HG03442 (cell line): ENCODE measurements around the gene HMSD.

Experiments used
- ATAC-seq: cut with Tn5 transposase; IDR thresholded peaks from one replicate; pipeline ENCODE4 v1.9.1; 2021; ENCODE audit warnings: mild to moderate bottlenecking, moderate library complexity; ENCODE audit not compliant: unreplicated experiment

Gene HMSD

GRCh38 chr18:63953811-63954210 is 4.7 kb downstream of the HMSD start:
- ATAC-seq: no peak

GRCh38 chr18:63956755-63957154 is 7.7 kb downstream of the HMSD start:
- ATAC-seq: no peak

GRCh38 chr18:63960891-63961290 is 11.8 kb downstream of the HMSD start:
- ATAC-seq: no peak

DNA sequence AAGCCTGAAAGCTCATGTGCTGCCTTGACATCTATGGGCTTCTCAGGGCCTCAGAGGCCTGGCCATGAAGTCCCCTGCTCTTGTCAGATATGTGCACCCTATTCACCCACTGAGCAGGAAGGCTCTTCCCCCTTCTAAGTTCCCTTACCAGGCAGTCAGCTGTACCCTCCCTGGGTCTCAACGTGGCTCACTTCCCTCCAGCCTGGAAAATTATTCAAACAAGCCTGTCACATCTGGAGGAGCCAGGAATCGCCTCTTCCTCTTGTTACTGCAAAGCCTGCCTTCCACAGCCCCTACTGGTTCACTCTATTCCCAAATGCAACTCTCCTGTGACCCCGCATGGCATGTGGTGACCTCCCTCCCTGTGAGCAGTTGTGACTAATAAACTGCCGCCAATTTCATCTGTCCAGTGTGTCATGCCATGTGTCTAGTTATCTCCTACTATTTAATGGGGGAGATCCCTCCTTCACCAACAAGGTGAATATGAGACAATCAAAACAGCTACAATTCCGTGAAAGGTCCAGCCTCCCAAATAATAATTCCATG is 12.4 kb downstream of the HMSD start:
- ATAC-seq: no peak

- ATAC-seq: no peak
Measured at GRCh38 chr18:63962137-63962536, 13.0 kb downstream of the HMSD start.

DNA sequence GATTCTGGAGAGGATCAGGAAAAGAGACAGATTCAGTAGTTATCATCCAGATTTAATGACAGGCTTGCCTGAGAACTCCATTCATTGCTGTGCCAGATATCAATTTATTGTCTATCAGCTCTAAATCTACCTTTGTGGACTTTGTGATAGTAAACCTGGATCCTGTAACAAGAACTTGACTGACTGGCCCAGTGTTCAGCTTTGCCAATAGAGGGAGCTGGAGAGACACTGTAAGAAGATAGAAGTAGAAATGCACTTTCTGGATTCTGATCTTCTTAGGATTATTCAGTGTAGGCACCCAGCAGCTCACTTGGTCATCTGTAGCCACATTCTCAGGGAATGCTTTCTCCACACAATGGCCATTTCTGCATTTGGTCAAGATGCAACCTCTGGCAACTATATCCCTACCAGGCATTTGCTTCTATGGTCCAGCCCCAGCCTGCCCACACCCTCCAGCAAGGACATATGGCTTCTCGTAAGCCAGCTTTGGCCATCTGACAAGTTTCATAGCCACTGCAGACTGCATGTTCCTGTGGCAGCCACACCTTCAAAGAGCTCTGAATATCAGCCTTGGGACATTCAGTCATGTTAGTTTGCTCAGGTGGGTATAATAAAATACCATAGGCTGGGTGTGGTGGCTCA is 14.6 kb downstream of the HMSD start:
- ATAC-seq: peak; percentile 73

DNA sequence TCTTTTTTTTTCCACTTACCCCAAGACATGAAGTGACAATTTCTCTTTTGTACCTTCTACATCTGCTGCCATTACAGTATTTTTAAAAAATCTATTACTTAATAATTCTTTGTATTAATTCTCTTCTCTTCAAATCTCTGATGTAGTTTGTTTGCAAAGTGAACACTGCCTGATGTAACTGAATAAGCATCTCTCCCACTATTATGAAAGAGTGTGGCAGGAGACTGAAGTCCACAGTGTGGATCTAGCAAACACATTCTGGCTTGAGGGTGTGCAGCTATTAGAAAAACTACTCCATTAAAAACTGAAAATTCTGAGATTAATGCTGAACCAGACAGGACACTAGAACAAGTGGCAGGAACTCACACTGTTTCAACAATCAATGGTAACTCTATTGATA is 15.8 kb downstream of the HMSD start:
- ATAC-seq: no peak

DNA sequence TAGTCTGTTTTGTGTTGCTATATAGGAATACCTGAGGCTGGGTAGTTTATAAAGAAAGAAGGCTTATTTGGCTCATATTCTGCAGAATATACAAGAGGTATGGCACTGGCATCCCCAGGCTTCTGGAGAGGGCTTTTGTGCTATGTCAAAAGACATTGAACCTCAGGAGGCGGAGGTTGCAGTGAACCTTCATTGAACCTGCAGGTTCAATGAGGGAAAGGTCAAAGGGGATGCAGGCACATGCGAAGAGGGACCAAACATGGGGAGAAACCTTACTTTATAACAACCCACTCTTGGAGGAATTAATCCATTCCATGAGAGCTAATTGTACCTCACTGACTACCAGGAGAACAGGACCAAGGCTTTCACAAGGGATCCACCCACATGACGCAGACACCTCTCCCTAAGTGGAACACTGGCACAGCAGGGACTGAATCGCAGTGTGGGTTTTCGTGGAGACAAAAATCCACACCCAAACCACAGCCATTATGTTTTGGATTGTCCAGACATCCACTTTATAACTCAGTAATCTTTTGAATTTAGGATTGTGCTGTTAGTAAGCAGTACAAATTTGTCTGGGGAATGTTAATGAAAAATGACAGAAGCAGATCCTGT is 16.7 kb downstream of the HMSD start:
- no peak for ATAC-seq

- ATAC-seq: peak; percentile 90
Measured at GRCh38 chr18:63969942-63970808, 21.1 kb downstream of the HMSD start, which contains the start of gene SERPINB8. Gene SERPINB8, plus strand, starts transcription at chr18:63970081. Its CDS starts 8,228 bp downstream, at chr18:63978309.

DNA sequence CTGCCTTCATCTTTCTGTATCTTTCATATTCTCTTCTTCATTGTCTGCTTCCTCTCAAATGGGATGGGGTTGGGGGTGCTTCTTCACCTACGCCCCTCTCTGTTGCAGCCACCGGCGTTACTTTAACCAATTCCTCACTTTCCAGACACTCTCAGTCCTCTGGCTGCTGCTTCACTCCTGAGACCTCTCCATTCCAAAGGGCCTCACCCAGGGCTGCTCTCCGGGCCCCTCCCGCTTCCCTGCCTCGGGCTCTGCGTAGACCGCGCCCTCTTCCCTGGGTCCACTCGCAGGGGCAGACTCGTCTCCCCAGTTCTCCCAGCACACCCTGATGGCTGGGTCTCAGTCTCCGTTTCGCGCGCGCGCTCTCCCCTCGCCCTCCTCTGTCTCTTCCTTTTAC is 21.7 kb downstream of the HMSD start:
- ATAC-seq: no peak

- no peak for ATAC-seq
Measured at GRCh38 chr18:63971320-63972001, 22.4 kb downstream of the HMSD start.

GRCh38 chr18:63972002-63972376 is 22.9 kb downstream of the HMSD start:
- no peak for ATAC-seq

DNA sequence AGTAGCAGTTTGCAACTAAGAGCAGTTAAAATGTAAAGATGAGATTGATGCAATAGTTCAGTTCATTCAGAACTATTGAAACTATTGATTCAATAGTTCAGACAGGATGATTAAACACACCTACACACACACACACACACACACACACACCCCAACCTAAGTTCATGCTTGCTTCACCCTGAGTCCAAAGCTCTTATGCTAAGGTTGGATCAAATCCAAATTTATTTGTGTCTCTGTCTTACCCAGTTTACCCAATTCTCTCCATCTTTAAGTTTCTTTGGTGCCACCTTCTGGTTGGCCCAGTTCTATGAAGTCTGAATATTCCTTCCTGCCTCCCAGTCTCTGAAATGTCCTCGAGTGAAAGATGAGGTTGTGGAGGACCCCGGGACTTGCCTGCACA is 25.9 kb downstream of the HMSD start:
- no peak for ATAC-seq

- ATAC-seq: no peak
Measured at GRCh38 chr18:63975628-63976027, 26.5 kb downstream of the HMSD start.

DNA sequence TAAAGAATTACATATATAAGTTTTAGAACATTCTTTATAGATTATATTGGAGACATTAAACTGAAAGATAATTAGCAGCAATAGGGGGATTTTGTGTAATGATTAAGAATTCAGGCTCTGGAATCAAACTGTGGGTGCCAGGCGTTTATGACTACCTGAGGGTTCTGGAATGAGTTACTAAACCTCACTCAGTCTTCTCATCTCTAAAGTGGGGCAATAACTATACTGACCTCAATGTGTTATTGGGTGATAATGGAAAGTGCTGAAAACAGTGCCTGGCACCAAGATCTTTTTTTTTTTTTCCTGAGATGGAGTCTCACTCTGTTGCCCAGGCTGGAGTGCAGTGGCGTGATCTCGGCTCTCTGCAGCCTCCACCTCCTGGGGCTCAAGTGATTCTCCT is 27.9 kb downstream of the HMSD start:
- ATAC-seq: no peak

DNA sequence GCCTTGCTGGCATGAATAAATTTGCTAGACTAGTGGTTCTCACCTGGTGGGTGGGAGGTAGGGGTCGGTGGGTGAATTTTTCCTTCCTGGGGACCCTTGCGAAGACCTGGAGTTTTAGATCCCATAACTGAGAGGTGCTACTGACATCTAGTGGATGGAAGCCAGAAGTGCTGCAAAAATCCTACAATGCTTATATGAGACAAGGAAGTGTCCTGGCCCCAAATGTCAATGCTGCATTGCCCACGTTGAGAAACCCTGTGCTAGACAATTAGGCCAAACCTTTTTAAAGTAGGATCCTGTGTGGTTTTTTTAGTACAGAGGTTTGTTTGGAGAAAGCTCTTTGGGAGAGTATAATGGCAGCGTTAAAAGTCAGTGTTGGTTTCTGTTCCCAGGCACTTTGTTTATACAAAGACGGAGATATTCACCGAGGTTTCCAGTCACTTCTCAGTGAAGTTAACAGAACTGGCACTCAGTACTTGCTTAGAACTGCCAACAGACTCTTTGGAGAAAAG is 30.4 kb downstream of the HMSD start:
- peak; percentile 63 for ATAC-seq

DNA sequence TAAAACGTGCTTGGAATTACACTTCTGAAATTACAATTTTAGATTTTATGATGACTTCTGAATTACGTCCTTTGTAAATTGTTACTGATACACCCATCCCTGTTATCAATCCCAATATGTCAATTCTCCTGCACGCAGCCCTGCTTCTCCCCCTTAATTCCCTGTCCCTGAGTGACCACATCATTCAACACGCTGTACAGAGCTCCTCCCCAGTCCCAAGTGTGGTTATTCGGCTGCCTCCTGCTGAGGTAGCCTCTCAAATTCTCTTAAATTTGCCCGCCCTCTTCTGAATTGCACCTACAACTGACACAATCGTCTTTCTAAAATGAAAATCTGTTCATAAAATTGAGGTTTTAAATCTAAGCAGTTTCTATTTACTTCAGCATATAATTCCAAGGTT is 30.9 kb downstream of the HMSD start:
- ATAC-seq: no peak

GRCh38 chr18:63980896-63981460 is 31.9 kb downstream of the HMSD start:
- no peak for ATAC-seq

DNA sequence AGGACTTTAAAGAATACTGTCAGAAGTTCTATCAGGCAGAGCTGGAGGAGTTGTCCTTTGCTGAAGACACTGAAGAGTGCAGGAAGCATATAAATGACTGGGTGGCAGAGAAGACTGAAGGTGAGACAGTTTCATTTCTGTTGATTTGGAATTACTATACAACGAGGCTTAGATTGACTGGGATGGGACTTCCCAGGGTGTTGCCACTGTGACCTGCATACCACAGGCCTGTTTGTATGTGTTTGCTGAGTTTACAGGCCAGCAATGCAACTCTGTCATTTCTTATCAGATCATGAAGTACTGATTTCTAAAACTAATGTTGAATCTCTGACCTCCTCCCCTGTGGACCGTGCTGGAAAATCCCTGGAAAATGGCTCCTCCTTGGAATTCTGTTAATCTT is 32.6 kb downstream of the HMSD start:
- ATAC-seq: no peak

DNA sequence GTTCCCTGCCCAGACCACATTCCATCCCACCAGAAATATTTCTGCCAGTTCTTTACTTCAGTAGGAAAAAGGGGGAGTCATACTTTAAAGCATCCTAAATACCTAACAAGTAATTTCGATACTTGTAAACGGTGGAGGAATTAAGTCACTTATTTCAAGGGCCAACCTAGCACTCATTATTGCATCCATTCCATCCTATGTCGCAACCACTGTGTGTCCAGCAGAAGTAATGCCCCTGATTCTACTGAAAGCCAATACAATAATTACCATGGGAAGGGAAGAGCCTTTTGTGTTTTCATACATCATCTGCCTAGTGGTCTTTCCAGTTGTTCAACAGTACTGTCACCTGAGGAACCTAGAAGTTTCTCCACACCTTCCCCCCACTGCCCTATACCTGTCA is 33.3 kb downstream of the HMSD start:
- ATAC-seq: no peak

GRCh38 chr18:63986885-63987284 is 37.8 kb downstream of the HMSD start:
- ATAC-seq: no peak
